H1 (cell line): ENCODE results near the gene NKAIN2.

ENCODE experiments used
- BACH1 ChIP-seq: IDR thresholded peaks from 2 replicates; pipeline ENCODE4 v1.6.1; 2012; ENCODE audit warnings: low read length, improper control_type of control experiment
- CTCF ChIP-seq, 3 experiments: IDR thresholded peaks; 1 replicate in 2 of 3; 2 replicates in 1 of 3; pipeline versions ENCODE4 v1.5.1 to v1.6.1; 2011; ENCODE audit warnings: low read length in 3 of 3, mild to moderate bottlenecking in 3 of 3, inconsistent platforms in 2 of 3, low read depth in 1 of 3, moderate library complexity in 1 of 3; ENCODE audit not compliant: insufficient read depth in 1 of 3; ENCODE audit errors: control extremely low read depth in 1 of 3
- EZH2 ChIP-seq: fragments of 200-600 bp; sonication (generic); IDR thresholded peaks from 2 replicates; pipeline ENCODE4 v1.7.1; 2012; ENCODE audit warnings: low read depth, mild to moderate bottlenecking, moderate library complexity, low read length, inconsistent platforms; ENCODE audit not compliant: severe bottlenecking
- FOSL1 ChIP-seq: IDR thresholded peaks from 2 replicates; pipeline ENCODE4 v1.6.1; 2011; ENCODE audit warnings: mild to moderate bottlenecking, low read depth, low read length, moderate library complexity; ENCODE audit not compliant: insufficient read depth
- JUND ChIP-seq: IDR thresholded peaks from 2 replicates; pipeline ENCODE4 v1.6.1; 2011; ENCODE audit warnings: mild to moderate bottlenecking, improper control_type of control experiment, low read length
- MAX ChIP-seq: IDR thresholded peaks from 2 replicates; pipeline ENCODE4 v1.6.1; 2012; ENCODE audit warnings: inconsistent platforms
- POLR2AphosphoS5 ChIP-seq: IDR thresholded peaks from 2 replicates; pipeline ENCODE4 v1.6.1; 2011; ENCODE audit warnings: low read depth, low read length
- RAD21 ChIP-seq, 2 experiments: IDR thresholded peaks in 1 of 2; conservative IDR thresholded peaks in 1 of 2; 2 replicates each; pipeline ENCODE4 v1.6.1; 2011; ENCODE audit warnings: low read depth in 2 of 2, low read length in 2 of 2, improper control_type of control experiment in 1 of 2, inconsistent platforms in 1 of 2, mild to moderate bottlenecking in 1 of 2, moderate library complexity in 1 of 2
- RXRA ChIP-seq: IDR thresholded peaks from 2 replicates; pipeline ENCODE4 v1.6.1; 2011; ENCODE audit warnings: low read depth, mild to moderate bottlenecking, low read length, moderate library complexity; ENCODE audit not compliant: insufficient read depth
- TAF1 ChIP-seq: IDR thresholded peaks from 2 replicates; pipeline ENCODE4 v1.6.1; 2011; ENCODE audit warnings: mild to moderate bottlenecking, low read depth, low read length
- USF2 ChIP-seq: IDR thresholded peaks from 2 replicates; pipeline ENCODE4 v1.6.1; 2011; ENCODE audit warnings: low read length, improper control_type of control experiment

DNA sequence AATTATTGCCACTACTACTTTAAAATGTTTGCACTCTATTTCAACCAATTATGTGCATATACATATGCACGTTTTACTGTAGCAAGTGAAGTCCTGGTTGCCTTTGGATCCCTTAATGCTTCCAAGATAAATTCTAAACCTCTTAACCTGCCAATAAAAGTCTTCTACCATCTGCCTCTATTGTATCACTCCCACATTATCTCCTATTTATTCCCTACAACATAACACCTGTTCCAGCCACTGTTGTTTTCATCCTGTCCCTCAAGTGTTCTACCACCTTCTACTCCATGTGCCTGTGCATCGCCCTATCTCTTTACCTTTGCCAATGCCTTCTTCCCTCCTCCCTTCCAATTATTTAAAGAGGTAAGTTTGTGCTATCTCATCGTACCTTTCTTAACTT is 659.6 kb downstream of the NKAIN2 start:
- TF ChIP-seq EZH2: no peak
- no peak for TF ChIP-seq POLR2AphosphoS5
- TF ChIP-seq FOSL1: no peak
- TF ChIP-seq JUND: no peak
- TF ChIP-seq CTCF (IDR thresholded peaks at IDR 0.05; ENCODE audit: control extremely low read depth in 1 of 3, insufficient read depth in 1 of 3, low read depth in 1 of 3, low read length in 3 of 3): no peak
- no peak for TF ChIP-seq MAX
- no peak for TF ChIP-seq BACH1
- no peak for TF ChIP-seq USF2
- no peak for TF ChIP-seq RAD21 (IDR thresholded peaks at IDR 0.05 in 1 of 2, conservative IDR thresholded peaks at IDR 0.05 in 1 of 2; ENCODE audit: low read depth in 2 of 2, low read length in 2 of 2)
- no peak for TF ChIP-seq RXRA
- no peak for TF ChIP-seq TAF1
